Stimulated activated CD8-positive, alpha-beta memory T cell treated with anti-CD3 and anti-CD28 coated beads, Interleukin-2, amount 100 ng/mL, for 48 hours (primary cell): Measurements from ENCODE around the gene ACSL6.

Source experiments
- DNase-seq, 2 donors: peaks; one replicate each; pipeline ENCODE4 v3.0.0-alpha.2; 2020; ENCODE audit warnings: low read depth in 2 of 2

The ACSL6 gene

GRCh38 chr5:132011622-132012343, at the start of gene ACSL6:
Gene ACSL6, minus strand, starts transcription at chr5:132011658. Its CDS starts 105 bp downstream, at chr5:132011553.
- DNase-seq: no peak

GRCh38 chr5:132060501-132061161, 49.2 kb upstream of the ACSL6 start, which contains the start of gene IL3:
Gene IL3, plus strand, starts transcription at chr5:132060655. Its CDS starts 52 bp downstream, at chr5:132060707.
- DNase-seq: no peak

DNA sequence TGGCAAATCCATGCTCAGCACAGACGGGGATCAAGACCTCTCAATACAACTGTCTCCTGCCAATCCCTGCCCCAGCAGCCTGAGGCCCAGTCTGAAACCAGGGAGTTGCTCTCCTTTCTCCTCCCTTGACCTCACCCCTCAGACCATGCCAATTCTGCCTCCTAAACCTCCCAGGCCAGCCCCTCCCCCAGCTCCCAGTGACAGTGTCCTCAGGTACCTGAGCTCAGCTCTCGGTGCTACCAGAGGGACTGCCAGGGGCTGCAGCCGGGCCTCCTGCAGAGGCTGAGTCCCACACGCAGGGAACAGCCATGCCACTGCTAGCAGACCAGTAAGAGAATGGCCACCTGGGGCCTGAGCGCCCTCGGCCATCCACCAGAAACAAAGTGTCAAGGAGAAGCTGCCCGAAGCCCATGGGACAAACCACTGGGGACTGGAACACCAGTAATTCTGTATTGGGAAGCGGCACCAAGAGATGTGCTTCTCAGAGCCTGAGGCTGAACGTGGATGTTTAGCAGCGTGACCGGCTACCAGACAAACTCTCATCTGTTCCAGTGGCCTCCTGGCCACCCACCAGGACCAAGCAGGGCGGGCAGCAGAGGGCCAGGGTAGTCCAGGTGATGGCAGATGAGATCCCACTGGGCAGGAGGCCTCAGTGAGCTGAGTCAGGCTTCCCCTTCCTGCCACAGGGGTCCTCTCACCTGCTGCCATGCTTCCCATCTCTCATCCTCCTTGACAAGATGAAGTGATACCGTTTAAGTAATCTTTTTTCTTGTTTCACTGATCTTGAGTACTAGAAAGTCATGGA, 48.4 kb upstream of the ACSL6 start:
- DNase-seq: no peak

DNA sequence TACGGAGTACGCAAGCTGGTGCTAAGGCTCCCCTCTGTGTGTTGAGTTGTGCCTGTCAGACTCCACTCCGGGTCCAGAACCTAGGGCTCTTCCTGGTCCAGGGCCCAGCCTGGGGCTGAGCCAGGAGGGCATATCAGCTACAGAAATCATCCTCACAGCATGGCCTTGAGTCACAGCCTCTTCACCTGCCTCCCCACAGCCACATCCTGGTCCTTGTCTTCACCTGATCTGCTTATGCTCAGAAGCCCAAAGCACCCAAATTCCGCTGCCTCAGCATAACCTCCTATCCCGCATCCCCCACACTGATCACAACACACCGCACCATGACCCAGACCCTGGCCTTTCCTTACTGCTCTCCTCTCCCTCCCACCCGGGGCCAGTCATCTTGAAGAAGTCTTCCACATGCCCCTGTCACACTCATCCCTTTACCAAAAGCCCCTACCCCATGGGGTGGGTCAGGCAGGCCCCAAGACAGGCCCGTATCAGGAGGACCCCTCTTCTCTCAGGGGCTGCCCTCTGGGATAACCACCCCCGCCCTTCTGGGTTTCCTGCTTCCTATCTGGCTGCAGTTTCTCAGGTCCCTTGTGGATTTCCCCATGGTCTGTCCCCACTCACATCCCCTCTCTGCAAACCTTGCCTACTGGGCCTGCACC, 47.7 kb upstream of the ACSL6 start:
- no peak for DNase-seq

- no peak for DNase-seq
These were observed 47.2 kb upstream of the ACSL6 start for GRCh38 chr5:132058646-132059042.

GRCh38 chr5:132057498-132058255, 46.2 kb upstream of the ACSL6 start:
- no peak for DNase-seq

DNA sequence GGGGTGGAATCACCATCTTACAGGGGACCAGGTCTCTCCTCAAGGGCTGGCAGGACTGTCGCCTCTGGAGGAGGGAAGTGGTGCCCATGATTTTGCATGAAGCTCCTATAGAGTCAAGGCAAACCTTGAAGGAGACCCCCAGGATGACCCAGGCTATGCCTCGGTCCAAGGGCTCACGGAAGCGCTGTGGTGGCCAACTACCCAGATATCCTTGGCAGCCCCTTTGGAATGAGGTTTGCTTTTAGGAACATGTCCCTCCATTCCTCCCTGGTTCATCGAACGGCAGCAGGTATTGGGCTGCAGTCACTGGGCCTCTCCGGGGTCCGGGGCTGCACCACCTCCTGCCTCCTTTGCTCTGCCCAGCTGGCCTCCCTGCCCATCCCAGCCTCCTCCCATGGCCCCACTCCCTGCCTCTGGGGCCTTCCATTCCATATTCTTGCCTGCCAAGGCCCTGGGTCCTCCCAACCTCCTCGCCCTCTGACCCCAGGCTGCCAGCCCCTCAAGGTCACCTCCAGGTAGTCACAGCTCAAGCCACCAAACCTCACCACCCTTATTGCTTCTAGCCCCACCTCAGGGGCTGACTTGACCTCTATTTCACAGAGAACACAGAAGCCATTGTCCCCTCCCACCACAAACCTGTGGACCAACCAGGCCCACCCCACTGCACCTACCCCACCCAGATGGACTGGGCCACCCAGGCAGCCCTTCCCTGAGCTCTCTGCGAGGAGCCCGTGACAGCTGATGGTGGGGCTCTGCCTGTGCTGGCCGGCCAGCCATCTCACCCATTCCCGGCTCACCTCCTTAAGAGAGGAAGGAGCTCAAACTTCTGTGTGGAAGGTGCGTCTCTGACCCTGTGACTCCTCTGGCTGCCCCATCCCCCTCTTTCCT, 45.4 kb upstream of the ACSL6 start:
- DNase-seq: no peak

DNA sequence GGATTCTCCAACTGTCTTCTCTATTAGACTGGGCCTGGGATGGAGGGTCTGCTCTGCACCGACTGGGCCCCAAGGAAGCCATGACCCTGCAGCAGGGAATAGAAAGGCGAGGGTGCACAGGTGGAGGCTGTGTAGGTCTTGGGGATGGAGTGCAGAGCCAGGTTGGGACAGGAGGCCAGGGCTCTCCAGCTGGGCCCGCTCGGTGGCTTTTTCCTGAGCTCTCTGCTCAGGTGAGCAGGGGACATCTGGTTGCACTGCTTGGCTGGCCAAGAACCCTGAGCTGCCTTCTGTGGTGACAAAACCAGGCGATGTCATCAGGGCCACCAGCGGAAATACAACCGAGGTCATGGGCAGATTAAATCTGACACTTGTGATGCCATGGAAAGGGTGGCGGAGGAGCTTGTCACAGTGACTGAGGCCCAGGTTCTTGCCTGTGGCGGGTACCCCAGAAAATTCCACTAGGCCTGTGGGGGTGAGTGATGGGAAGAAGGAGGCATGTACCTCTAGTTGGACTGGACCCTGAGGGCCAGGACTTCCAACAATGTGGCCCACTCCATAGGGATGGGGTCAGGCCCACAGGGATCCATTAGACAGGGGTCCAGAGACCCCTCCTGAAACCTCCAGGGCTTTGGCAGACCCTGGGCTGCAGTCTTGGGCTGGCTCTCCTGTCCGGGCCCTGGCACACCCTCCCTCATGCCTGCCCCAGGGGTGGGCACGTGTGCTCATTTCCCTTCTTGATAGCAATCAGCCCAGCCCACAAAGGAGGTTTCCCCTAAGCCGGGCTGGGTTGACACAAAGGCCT, 44.6 kb upstream of the ACSL6 start:
- DNase-seq: no peak

GRCh38 chr5:132055441-132055807, 44.0 kb upstream of the ACSL6 start:
- no peak for DNase-seq

DNA sequence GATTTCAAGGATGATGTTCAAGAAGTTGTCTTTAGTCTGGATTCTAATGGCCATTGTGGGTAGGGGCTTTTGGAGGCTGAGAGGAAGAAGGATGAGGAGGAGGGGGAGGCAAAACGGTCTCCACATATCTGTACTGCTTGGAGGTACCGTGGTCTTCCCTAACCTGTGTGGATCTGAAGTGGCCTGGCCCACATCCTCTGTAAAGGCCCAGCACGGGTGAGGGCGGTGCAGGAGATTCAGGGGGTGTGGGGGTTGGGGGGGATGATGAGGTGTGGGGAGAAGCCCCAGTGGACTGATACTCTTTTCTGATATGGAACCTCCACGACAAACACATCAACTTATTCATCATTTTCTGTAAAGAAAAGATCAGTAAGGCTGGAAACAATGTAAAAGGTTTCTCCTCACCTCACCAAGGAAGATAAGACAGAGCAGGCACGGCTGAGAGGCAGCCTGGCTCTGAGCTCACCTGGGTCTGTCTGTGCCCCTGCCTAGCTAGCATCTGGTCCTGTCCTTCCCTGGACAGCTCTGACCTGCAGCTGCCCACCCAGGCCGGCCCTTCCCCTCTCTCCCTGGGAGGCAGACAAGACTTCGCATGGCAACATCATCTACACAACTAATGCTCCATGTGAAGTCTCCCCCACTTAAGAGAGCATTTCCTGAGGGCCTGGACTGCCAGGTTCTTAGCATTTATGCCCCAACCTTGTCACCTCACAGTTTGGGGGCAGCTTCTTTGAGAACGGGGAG, 43.4 kb upstream of the ACSL6 start:
- no peak for DNase-seq

- DNase-seq: no peak
These were observed 42.7 kb upstream of the ACSL6 start for GRCh38 chr5:132054031-132054696.

- DNase-seq: no peak
These were observed 42.0 kb upstream of the ACSL6 start for GRCh38 chr5:132053483-132053882.

GRCh38 chr5:132052520-132052919, 41.1 kb upstream of the ACSL6 start:
- DNase-seq: no peak

DNA sequence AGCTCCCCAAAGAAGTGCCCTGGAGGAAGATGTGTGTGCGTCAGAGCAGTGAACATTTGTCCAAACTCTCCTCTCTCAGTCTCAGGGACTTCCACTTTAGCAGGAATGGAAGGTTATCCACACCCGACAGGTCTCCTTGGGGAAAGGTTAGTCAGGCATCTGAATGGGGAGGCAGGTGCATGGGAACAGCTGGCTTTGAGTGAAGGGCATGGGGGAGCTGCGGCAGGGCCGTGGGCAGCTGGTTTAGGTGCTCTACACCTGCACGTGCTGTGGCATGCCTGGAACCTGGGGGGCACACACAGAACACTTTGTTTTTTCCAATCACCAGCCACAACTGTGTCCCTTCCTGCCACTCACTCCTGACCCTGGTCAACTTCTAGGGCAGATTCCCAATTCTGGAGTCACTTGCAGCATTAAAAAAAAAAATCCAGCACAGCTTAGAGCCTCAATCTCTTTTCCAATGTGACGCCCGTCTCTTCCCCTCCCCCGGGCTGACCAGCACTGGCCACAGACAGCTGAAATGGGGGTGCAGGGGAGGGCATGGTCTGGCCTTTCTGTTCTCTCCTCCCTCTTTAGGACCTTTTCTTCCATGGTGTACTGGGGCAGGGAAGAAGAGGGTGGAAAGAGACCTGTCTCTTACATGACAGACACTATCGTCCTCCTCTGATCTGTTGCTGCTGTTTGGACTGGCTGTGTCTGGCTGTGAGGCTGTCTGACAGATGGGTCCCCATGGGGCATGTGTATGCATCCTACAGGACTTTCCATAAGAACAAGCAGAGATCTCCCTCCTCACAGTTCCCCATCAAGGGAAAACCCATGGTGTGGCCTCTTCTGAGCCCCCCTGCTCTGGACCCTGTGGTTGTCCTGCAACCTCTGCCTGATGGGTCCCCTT, 39.4 kb upstream of the ACSL6 start:
- DNase-seq: no peak

DNA sequence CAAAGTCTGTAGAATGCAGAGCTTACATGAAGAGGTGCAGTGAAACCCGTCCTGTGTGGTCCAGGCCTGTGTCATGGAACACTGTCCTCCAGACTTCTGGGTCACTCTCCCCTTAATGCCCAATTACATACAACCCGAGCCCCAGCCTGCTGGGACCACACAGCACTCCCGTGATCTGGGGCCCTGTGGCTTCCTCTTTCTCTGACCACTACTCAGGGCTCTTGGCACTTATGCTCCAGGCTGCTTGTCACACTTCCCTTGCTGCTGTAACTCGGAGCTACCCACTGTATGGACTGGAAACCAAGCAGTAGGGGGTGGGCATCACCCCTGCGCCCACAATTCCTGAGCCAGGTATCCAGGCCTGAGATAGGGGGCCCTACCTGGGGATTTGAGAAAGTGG, 38.7 kb upstream of the ACSL6 start:
- no peak for DNase-seq

- no peak for DNase-seq
These were observed 38.1 kb upstream of the ACSL6 start for GRCh38 chr5:132049559-132049958.

GRCh38 chr5:132049093-132049492, 37.6 kb upstream of the ACSL6 start:
- no peak for DNase-seq
